GM21528 (cell line): ENCODE data around the gene GNAQ.

ENCODE experiments used
- ATAC-seq: cut with Tn5 transposase; IDR thresholded peaks from one replicate; pipeline ENCODE4 v1.9.1; 2021; ENCODE audit warnings: mild to moderate bottlenecking, moderate library complexity; ENCODE audit not compliant: unreplicated experiment, low FRiP score

Gene GNAQ

GRCh38 chr9:78032730-78033457 lies 1.3 kb upstream of the GNAQ start:
- ATAC-seq = no peak

GRCh38 chr9:78031893-78032729 lies 500 bp upstream of the GNAQ start:
- ATAC-seq = no peak

DNA sequence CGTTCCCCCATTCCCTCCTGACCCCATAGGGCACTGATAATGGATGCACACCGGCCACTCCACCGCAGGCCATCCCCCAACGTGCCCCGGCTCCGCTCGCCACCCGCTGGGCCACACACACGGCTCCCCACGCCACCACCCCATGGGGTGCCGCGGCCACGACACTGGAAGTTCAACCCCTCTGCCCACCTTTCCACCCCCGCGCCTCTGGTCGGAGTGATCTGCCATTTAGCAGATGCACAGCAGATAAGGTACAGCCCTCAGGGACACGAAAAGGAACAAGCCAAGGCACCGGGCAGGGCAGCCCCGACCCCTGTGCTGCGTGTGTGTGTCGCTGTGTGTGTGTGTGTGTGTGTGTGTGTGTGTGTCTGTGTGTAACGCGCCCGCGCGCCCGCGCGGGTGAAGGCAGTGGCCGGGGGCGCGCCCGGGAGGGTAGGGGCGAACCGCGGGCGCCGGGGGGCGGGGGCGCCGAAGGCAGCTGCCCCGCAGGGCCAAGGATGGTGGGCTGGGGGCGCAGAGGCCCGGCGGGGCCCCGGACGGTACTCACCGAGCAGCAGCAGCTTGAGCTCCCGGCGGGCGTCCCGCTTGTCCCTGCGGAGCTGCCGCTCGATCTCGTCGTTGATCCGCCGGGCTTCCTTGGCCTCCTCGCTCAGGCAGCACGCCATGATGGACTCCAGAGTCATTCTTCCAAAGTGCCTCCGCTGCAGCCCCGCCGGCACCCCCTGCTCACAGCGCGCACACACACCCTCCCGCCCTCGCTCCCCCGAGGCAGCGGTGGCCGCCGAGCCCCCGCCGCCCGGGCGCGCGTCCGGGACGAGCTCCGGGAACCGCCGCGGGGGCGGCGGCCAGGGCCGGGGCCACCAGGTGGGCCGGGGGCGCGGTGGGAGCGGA lies 813 bp downstream of the GNAQ start:
- no peak for ATAC-seq

DNA sequence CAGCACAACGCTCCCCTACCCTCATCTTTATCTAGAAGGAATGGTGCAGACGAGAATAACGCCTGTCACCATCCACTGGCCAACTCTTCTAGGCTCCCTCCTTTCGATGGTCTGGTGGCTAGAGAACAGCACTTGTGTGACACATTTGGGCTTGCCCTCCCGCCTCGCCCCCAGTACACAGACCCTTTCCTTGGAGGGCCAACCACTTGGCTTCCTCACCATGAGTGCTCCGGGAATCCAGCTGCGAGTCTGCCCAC lies 1.4 kb downstream of the GNAQ start:
- ATAC-seq = no peak

- ATAC-seq = no peak
Measured at GRCh38 chr9:78029551-78030295, 1.9 kb downstream of the GNAQ start.

- ATAC-seq = no peak
Measured at GRCh38 chr9:78028926-78029325, 2.7 kb downstream of the GNAQ start.

DNA sequence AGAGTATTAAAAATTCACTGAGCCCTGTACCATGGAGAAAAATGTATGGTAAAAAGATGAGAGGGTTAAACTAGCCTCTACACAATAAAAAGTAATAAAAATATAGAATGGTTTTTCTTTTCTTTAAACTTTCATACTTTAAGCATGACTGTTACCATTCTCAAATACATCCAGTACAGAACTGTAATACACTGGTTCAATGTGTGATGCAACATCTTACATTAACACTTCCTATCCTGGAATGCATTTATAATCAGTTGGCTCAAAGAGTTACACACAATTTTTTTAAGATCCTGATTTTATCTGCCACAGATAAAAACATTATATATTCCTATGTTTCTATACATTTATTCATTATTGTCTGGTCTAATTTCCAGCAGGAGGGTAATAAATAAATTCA lies 4.7 kb downstream of the GNAQ start:
- ATAC-seq = no peak

DNA sequence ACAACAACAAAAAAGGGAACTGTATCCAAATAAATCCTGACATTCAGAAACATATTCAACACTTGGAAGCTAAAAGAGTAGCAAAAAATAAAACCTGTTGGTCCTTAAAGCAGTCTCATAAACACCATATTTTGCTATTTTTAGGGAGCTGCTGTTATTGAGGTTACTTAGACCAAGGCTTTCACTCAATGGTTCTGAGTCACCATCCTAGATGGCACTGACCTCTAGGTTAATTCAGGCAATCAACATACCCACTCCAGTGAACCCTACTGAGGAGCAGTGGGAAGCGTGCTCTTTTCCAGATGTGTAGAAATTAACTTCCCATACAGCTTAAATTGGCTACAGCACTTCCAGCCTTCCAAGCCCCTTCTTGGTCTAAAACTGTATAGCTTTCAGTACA lies 5.2 kb downstream of the GNAQ start:
- no peak for ATAC-seq

GRCh38 chr9:78025186-78025585 lies 6.4 kb downstream of the GNAQ start:
- no peak for ATAC-seq

DNA sequence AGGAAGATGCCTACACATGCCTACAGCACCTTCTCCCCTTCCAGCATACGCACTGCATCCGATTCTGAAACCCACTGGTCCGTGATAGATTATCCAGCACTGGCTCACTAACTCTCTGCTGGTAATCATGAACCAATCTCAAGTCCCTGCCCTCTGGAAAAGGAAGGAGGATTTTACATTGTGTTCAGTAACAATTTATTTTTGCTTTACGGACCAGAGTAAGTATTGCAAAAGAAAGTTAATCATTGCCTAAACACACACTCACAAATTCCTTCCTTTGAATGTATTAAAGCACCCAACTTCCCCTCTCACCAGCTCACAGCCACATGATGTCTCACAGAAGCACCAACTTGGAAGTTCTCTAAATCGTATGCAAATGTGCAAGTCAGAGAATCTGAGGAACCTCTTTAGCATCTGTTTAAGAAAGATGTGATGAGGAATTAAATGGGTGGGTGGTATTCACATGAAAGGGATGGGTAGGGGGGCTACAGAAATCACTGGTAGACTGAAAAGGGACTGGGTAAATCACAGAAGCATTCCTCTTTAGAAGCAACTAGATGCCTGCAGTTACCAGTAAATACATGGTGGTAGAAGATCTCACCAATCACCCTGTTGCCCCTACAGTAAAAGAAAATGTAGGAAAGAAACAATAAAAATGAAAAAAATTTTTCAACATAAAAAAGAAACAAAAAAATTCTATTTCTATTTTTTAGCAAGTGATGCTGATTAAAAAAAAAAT lies 8.4 kb downstream of the GNAQ start:
- ATAC-seq = no peak

DNA sequence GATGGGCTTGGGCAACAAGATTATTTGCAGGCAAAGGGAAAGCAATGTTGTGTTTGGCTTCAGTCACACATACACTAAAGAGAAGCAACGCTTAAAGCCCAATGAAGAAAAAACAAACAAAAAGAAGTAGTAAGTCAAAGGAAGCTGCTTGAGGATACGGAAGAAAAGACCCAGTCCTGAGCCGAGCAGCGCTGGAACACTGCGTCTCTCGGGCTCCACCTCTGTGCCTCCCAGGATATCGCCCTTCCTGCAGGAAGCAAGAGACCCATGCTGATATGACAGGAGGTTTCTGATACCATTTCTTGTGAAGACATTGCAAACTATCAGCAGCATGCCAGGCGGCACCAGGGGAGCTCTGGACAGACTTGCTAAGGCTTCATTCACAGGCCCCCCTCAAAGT lies 9.9 kb downstream of the GNAQ start:
- no peak for ATAC-seq

DNA sequence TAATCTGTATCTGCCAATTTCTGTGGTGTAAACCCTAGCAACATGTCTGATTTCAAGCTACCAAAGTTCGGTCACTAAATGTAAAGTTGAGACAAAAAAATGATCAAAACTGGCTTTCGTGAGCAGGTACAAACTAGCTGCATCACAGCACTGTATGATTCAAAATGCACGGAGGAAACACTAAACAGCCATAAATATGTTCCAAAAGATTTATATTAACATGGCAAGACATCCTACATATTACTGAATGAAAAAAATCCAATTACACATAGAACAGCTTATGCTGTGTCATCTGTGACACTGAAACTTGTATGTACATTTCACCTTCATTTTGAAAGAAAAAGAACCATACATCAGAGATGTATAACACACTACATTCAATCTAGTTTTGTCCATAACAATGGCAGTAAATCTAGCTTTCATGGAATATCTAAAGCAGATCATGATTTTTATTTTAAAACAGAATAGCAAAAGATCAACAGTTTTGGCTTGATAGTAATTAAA lies 14.4 kb downstream of the GNAQ start:
- no peak for ATAC-seq

- ATAC-seq = no peak
Measured at GRCh38 chr9:78015241-78015640, 16.4 kb downstream of the GNAQ start.

GRCh38 chr9:78014776-78015175 lies 16.8 kb downstream of the GNAQ start:
- ATAC-seq = no peak

- no peak for ATAC-seq
Measured at GRCh38 chr9:78013934-78014333, 17.7 kb downstream of the GNAQ start.

- ATAC-seq = no peak
Measured at GRCh38 chr9:78011049-78011448, 20.6 kb downstream of the GNAQ start.

GRCh38 chr9:78010445-78010844 lies 21.2 kb downstream of the GNAQ start:
- no peak for ATAC-seq

DNA sequence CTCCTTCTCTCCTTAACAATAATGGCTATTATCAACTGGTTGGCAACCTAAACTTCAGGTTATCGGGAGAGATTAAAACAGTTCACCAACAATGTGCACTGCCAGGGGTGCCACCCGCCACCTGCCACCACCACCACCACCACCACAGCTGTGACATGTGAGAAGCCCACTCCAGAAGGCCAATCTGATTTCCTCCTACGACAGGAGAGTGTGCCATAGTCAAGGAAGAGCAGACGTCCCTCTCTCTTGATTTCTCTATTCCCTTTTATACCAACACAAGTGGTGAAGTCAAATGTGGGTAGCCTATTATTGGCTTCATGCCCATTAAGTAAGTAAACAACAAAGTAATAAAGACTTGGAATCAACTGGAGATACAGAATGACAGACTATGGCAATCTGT lies 22.4 kb downstream of the GNAQ start:
- ATAC-seq = no peak

GRCh38 chr9:78006734-78007133 lies 24.9 kb downstream of the GNAQ start:
- no peak for ATAC-seq
